Activated B cell treated with CpG ODN at 0.5 μM for 24 hours (primary cell): ENCODE measurements around the gene COX18. TPM values are rescaled to one million over a fixed set of nuclear protein-coding genes. Genes with fewer than 3 reads are reported as not detected.

Experiments
- ATAC-seq: fragments of 200-7000 bp; cut with Tn5 transposase; one replicate; pipeline ENCODE4 v1.10.0; 2021; ENCODE audit warnings: low read depth, mild to moderate bottlenecking, moderate library complexity
- CTCF ChIA-PET: fragments of 350-600 bp; sonication (Branson Sonifier 250); formaldehyde crosslinking; loops from one replicate; lab custom pipeline; 2021; ENCODE audit warnings: antibody characterized with exemption; lab: Charles Lee
- POLR2A ChIA-PET: fragments of 350-600 bp; sonication (Branson Sonifier 250); formaldehyde crosslinking; loops from one replicate; lab custom pipeline; 2021; ENCODE audit warnings: antibody characterized with exemption; lab: Charles Lee
- DNase-seq: peaks from one replicate; pipeline ENCODE4 v3.0.0; 2022
- H3K27ac Mint-ChIP-seq: one replicate; pipeline ENCODE4 v1.8.0; 2020; ENCODE audit warnings: mixed read lengths
- H3K27me3 Mint-ChIP-seq: one replicate; pipeline ENCODE4 v1.8.0; 2021; ENCODE audit warnings: mixed read lengths
- H3K36me3 Mint-ChIP-seq: one replicate; pipeline ENCODE4 v1.8.0; 2021; ENCODE audit warnings: low read depth, mixed read lengths
- H3K4me1 Mint-ChIP-seq: one replicate; pipeline ENCODE4 v1.8.0; 2021; ENCODE audit warnings: mixed read lengths
- H3K4me3 Mint-ChIP-seq: one replicate; pipeline ENCODE4 v1.8.0; 2020; ENCODE audit warnings: mild to moderate bottlenecking, mixed read lengths
- H3K9me3 Mint-ChIP-seq: one replicate; pipeline ENCODE4 v1.8.0; 2020; ENCODE audit warnings: mixed read lengths
- CTCF ChIP-seq: fragments of 200-600 bp; IDR thresholded peaks from one replicate; pipeline ENCODE4 v1.8.0; 2022; ENCODE audit warnings: antibody characterized with exemption, mild to moderate bottlenecking
- intact Hi-C: fragments of 100-400 bp; cut with micrococcal nuclease; formaldehyde crosslinking; loops from one replicate; pipeline ENCODE4 v1.15.1; 2024
- total RNA-seq: library from RNA; stranded (reverse); gene quantifications from 2 replicates; pipeline ENCODE4 v1.2.3, GENCODE V29; 2022

The COX18 gene
- total RNA-seq, 1 donor from 2014 or later: 12.2 TPM

- no peaks in the 10 kb centered on the region for H3K36me3 Mint-ChIP-seq
- intact Hi-C loops: loop anchor here (1.0 kb wide), 1 partner anchor 317 kb away; no protein-coding TSS in a partner anchor
- no peak for TF ChIP-seq CTCF
- no peaks in the 10 kb centered on the region for H3K9me3 Mint-ChIP-seq
- H3K4me1 Mint-ChIP-seq: peaks cover 2% of the 10 kb centered on the region
- no peak overlapping the region for H3K4me3 Mint-ChIP-seq
- peaks cover 6% of the 10 kb centered on the region for H3K27me3 Mint-ChIP-seq
- DNase-seq: no peak
- ChIA-PET POLR2A (no interaction called here), CTCF (interaction anchor here (1.0 kb wide), 1 partner anchor 19 kb away, joined by 3 read pairs; no protein-coding TSS in a partner anchor)
- H3K27ac Mint-ChIP-seq: no peak overlapping the region
- ATAC-seq: no peak
Observed at GRCh38 chr4:73019462-73020047, 50.0 kb downstream of the COX18 start.

GRCh38 chr4:73018595-73018994, 50.9 kb downstream of the COX18 start:
- DNase-seq (no peak), ATAC-seq (no peak)
- Mint-ChIP-seq H3K27ac (no peak overlapping the region), H3K27me3 (peaks cover 6% of the 10 kb centered on the region), H3K4me3 (no peak overlapping the region), H3K9me3 (no peaks in the 10 kb centered on the region), H3K36me3 (no peaks in the 10 kb centered on the region), H3K4me1 (no peaks in the 10 kb centered on the region)
- TF ChIP-seq CTCF: no peak
- CTCF ChIA-PET: no interaction called here
- POLR2A ChIA-PET: no interaction called here
- intact Hi-C loops: no loop called here

GRCh38 chr4:73013310-73013709, 56.2 kb downstream of the COX18 start:
- Mint-ChIP-seq H3K4me1 (no peaks in the 10 kb centered on the region), H3K4me3 (no peak overlapping the region)
- CTCF ChIA-PET: interaction anchor here (1.1 kb wide), 1 partner anchor 10 kb away, joined by 3 read pairs; no protein-coding TSS in a partner anchor

GRCh38 chr4:73012673-73013072, 56.8 kb downstream of the COX18 start:
- ATAC-seq (no peak), DNase-seq (no peak)
- Mint-ChIP-seq H3K36me3 (no peaks in the 10 kb centered on the region), H3K9me3 (peaks cover 8% of the 10 kb centered on the region), H3K4me1 (no peaks in the 10 kb centered on the region), H3K4me3 (no peak overlapping the region), H3K27me3 (peaks cover 12% of the 10 kb centered on the region), H3K27ac (no peak overlapping the region)
- POLR2A ChIA-PET: no interaction called here
- TF ChIP-seq CTCF: no peak
- intact Hi-C loops: no loop called here
- CTCF ChIA-PET: no interaction called here

More at GRCh38 chr4:73013310-73013709, 56.2 kb downstream of the COX18 start:
- intact Hi-C loops: no loop called here
- POLR2A ChIA-PET: no interaction called here
- Mint-ChIP-seq H3K27me3 (peaks cover 12% of the 10 kb centered on the region), H3K36me3 (no peaks in the 10 kb centered on the region), H3K27ac (no peak overlapping the region), H3K9me3 (peaks cover 8% of the 10 kb centered on the region)
- no peak for ATAC-seq
- DNase-seq: no peak
- no peak for TF ChIP-seq CTCF

- DNase-seq: no peak
- intact Hi-C loops: no loop called here
- no peak for ATAC-seq
- Mint-ChIP-seq H3K36me3 (no peaks in the 10 kb centered on the region), H3K4me1 (peaks cover under 1% of the 10 kb centered on the region), H3K27ac (no peak overlapping the region), H3K9me3 (peaks cover 8% of the 10 kb centered on the region), H3K4me3 (no peak overlapping the region), H3K27me3 (peaks cover 12% of the 10 kb centered on the region)
- TF ChIP-seq CTCF: no peak
- CTCF ChIA-PET: no interaction called here
- POLR2A ChIA-PET: no interaction called here
Observed at GRCh38 chr4:73011629-73011985, 57.9 kb downstream of the COX18 start.
